Left ventricle myocardium inferior (tissue), 1 donor: ENCODE measurements around the gene CNN3. TPM values are rescaled to one million over a fixed set of nuclear protein-coding genes. Genes with fewer than 3 reads are reported as not detected.

Source experiments
- DNase-seq: peaks from one replicate; pipeline ENCODE4 v3.0.0-alpha.2; 2020
- H3K27ac ChIP-seq: fragments of 200-600 bp; replicated peaks from 2 replicates; pipeline ENCODE4 v1.8.0; 2021
- H3K27me3 ChIP-seq: fragments of 200-600 bp; 2 replicates; pipeline ENCODE4 v1.8.0; 2021; ENCODE audit warnings: low read depth
- H3K36me3 ChIP-seq: fragments of 200-600 bp; 2 replicates; pipeline ENCODE4 v1.8.0; 2021
- H3K4me1 ChIP-seq: fragments of 200-600 bp; 2 replicates; pipeline ENCODE4 v1.8.0; 2021
- H3K4me3 ChIP-seq: fragments of 200-600 bp; 2 replicates; pipeline ENCODE4 v1.8.0; 2021; ENCODE audit warnings: mild to moderate bottlenecking, moderate library complexity
- H3K9me3 ChIP-seq: fragments of 200-600 bp; replicated peaks from 2 replicates; pipeline ENCODE4 v1.8.0; 2021
- CTCF ChIP-seq: fragments of 200-600 bp; IDR thresholded peaks from 2 replicates; pipeline ENCODE4 v1.8.0; 2021; ENCODE audit warnings: antibody characterized with exemption, mild to moderate bottlenecking, borderline replicate concordance
- intact Hi-C: fragments of 100-400 bp; cut with micrococcal nuclease; formaldehyde crosslinking; loops from one replicate; pipeline ENCODE4 v1.11.0; 2022
- total RNA-seq: library from RNA; stranded (reverse); fragmentation: NEBNext Ultra II Directional; extraction: Animal tissue kit (Norgen Biotek cat#: 25700); gene quantifications from one replicate; pipeline ENCODE4 v1.2.1, GENCODE V29; 2021
- donor health status: DM: no; HTN: yes; CAD: no; lungs with severe emphysema.

CNN3 gene
- total RNA-seq, 1 donor from 2014 or later: 67.9 TPM

GRCh38 chr1:94903280-94904009 is 23.5 kb downstream of the CNN3 start:
- H3K27me3 ChIP-seq: no peaks in the 10 kb centered on the region
- no peak for DNase-seq
- peaks cover 49% of the 10 kb centered on the region for H3K36me3 ChIP-seq
- H3K4me1 ChIP-seq: peaks cover 42% of the 10 kb centered on the region
- TF ChIP-seq CTCF: no peak
- no peak overlapping the region for H3K4me3 ChIP-seq
- H3K27ac ChIP-seq: no peak overlapping the region
- no peaks in the 10 kb centered on the region for H3K9me3 ChIP-seq
- intact Hi-C loops: no loop called here

DNA sequence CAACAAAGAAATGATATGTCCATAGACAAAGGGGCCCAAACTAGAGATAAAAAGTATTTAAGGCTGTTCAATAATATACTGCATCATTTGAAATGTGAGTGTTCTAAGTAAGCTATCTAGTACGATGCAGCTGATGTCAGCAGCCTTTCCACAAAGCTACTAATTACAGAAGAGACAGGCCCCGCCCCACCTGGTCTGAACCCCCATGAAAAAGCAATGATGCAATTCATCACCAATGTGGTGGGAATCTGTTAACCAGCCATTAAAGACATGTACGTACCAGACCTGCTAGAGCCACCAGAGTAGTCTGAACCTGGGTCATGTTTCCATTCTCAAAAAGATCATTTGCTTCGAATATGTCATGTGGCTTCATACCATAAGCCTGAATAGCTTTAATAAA is 25.1 kb downstream of the CNN3 start:
- Histone ChIP-seq H3K27ac (no peak overlapping the region), H3K4me1 (peaks cover 30% of the 10 kb centered on the region), H3K27me3 (no peaks in the 10 kb centered on the region), H3K4me3 (no peak overlapping the region), H3K9me3 (no peaks in the 10 kb centered on the region), H3K36me3 (peaks cover 65% of the 10 kb centered on the region)
- intact Hi-C loops: no loop called here
- no peak for TF ChIP-seq CTCF
- DNase-seq: no peak

GRCh38 chr1:94899756-94900155 is 27.2 kb downstream of the CNN3 start:
- DNase-seq: no peak
- H3K27ac ChIP-seq: no peak overlapping the region
- no peaks in the 10 kb centered on the region for H3K27me3 ChIP-seq
- no peaks in the 10 kb centered on the region for H3K9me3 ChIP-seq
- no peak overlapping the region for H3K4me3 ChIP-seq
- peaks cover 24% of the 10 kb centered on the region for H3K4me1 ChIP-seq
- H3K36me3 ChIP-seq: peaks cover 86% of the 10 kb centered on the region
- no peak for TF ChIP-seq CTCF
- intact Hi-C loops: no loop called here

- DNase-seq: no peak
- Histone ChIP-seq H3K36me3 (peaks cover 91% of the 10 kb centered on the region), H3K27ac (no peak overlapping the region), H3K9me3 (no peaks in the 10 kb centered on the region), H3K4me1 (peaks cover 14% of the 10 kb centered on the region), H3K4me3 (no peak overlapping the region), H3K27me3 (no peaks in the 10 kb centered on the region)
- no peak for TF ChIP-seq CTCF
- intact Hi-C loops: no loop called here
Observed at GRCh38 chr1:94898491-94899385, 28.2 kb downstream of the CNN3 start.

GRCh38 chr1:94895518-94895917 is 31.4 kb downstream of the CNN3 start:
- Histone ChIP-seq H3K4me1 (peaks cover 4% of the 10 kb centered on the region), H3K9me3 (no peaks in the 10 kb centered on the region), H3K4me3 (no peak overlapping the region), H3K36me3 (peaks cover 89% of the 10 kb centered on the region), H3K27me3 (no peaks in the 10 kb centered on the region), H3K27ac (no peak overlapping the region)
- no peak for TF ChIP-seq CTCF
- no peak for DNase-seq
- intact Hi-C loops: no loop called here
